HG02840 (cell line): Measurements from ENCODE around the gene CMIP.
A peak's percentile ranks its signal among the peaks of the same experiment; 100 is the strongest.

Source experiments
- ATAC-seq: cut with Tn5 transposase; IDR thresholded peaks from one replicate; pipeline ENCODE4 v1.9.1; 2021; ENCODE audit warnings: mild to moderate bottlenecking, moderate library complexity, moderate number of reproducible peaks; ENCODE audit not compliant: unreplicated experiment, low FRiP score

The CMIP gene

DNA sequence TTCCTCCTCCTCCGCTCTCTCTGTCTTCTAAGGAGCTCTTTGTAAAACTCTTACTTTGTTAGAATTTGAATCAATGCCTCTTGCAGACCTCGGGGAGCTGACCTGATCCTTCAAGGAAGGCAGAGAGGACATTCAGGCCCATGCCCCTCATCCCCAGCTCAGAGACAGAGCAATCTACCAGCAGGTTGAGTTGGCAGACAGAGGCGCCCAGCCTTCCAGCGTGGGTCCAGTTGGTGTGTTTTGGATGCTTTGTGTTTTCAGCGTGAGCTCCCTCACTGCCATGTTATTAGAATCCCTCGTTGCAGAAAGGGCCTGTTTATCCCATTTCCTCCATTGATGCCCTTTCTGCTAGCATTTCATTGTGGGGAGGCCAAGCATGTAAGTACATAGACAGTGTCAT lies 167.1 kb downstream of the CMIP start:
- no peak for ATAC-seq

DNA sequence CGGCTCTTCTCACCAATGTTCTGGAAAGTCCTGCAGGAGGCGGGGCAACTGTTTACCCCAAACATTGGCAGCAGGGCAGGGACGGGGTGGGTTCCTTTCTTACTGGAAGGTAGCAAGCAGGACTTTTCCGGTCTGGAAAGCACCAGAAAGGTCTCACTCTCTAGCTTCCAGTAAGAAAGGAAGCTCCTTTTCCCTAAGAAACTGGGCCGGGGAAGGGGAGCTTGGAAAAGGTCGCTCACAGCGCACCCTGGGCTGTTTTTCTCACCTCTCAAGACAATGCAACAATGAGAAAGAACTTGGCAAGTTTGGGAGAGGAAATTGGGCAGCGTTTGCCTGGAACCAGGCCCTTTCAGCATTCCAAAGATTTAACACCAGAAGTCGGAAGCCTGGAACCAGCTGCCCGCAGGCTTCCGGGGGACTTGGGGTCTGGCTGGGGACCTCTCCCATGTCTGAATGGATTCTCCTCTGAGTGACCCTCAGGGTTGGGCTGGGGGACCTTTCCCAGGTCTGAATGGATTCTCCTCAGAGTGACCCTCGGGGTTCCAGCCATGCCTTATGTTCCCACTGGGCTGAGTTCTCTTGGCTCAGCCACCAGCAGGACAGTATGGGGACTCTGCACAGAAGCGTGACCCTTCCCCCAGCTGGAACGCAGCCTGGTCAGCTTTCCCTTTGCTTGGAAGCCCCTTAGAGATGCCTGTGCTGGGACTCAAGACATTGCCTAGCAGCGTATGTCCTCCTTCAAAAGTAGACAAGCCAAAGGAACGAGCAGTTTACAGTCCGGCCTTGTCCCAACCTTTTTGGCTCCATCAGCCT lies 167.9 kb downstream of the CMIP start:
- no peak for ATAC-seq

DNA sequence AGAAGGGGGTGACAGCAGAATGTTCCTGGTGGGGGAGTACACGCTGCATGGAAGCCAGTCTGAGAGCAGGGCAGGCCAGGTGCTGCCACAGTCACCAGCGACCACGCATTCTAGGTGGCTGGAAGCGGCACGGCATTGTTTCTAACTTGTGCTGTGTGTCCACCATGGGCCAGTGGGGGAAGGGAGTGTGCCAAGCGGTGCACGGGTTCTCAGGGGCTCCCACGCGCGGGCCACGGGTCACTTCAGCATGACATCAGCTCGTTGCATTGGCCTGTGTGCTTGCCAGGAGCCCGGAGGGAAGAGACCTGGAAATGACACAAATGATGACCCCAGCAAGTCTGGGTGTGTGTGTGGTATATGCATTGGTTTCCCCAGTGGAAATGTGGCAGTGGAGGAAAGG lies 169.6 kb downstream of the CMIP start:
- no peak for ATAC-seq

DNA sequence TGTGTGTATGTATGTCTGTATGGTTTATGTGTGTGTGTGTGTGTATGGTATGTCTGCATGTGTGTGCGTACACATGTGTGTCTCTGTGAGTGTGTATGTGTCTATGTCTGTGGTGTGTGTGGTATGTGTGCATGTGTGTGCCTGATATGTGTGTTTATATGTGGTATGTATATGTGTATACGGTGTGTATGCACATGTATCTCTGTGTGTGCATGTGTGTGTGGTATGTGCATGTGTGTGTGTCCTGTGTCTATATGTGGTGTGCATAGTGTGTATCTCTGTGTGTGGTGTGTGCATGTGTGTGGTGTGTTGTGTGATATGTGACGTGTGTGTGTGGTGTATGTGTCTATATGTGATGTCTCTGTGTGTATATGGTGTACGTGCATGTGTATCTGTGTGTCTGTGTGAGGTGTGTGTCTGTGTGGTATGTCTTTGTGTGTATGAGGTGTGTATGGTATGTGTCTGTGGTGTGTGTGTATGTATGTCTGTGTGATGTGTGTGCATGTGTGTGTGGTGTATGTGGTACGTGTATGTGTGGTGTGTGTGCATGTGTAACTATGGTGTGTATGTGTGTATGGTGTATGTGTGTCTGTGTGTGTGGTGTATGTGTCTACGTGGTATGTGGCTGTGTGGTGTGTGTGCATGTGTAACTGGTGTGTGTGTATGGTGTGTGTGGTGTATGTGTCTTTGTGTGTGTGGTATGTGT lies 170.2 kb downstream of the CMIP start:
- ATAC-seq, result no peak

DNA sequence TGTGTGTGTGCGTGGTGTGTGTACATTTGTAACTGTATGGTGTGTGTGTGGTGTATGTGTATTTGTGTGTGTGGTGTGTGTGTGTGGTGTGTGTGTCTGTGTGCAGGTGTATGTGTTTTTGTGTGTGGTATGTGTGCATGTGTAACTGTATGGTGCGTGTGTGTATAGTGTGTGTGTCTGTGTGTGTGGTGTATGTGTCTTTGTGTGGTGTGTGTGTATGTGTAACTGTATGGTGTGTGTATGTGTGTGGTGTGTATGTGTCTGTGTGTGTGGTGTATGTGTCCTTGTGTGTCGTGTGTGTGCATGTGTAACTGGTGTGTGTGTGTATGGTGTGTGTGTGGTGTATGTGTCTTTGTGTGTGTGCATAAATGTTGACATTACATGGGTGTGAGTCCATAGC lies 170.8 kb downstream of the CMIP start:
- ATAC-seq, result no peak

DNA sequence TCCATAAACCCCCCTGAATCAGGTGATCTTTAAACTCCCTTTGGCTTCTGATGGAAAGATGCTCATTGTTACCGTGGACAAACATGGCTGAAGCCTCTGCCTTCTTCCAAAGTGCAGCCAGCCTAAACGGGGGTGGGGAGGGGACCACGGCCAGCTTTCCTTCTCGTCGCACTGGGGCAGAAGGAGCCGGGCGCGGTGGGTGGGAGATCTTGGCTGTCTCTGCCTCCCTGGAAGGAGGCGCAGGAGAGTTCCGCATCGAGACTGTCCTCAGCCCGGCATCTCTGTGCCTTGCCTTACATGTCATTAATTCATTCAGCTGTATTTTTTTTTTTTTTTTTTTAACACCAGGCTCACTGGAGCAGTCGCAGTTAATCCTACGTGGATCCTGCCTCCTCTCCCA lies 171.2 kb downstream of the CMIP start:
- no peak for ATAC-seq

DNA sequence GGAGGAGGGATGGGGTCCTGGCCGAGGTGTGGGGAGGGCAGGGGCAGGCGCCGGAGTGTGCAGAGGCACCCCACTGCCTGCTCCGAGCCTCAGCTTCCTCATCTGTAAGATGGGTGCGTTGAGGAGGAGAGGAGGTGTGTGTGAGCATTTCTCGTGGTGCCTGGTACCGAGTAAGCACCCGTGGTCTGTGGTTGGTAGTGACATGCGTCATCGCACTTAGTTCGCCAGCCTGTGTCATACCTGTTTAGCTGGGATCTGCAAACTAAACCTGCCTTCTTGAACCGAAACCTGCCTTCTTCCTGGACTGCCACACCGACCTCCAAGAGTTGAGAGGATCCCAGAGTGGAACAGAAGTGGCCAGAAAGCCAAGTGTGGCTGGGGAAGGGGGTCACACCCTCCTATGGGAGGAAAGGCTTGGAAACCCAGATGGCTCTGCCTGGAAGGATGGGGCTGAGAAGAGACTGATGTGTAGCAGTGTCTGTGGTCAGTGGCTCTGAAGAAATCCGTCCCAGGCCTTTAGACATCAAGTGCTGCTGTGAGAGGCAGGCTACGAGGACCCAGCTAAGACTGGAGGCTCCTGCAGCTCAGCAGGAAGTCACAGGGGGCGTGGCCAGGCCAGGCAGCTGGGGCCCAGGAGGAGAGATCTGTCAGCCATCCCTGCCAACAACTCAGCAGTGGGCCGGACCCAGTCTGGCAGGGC lies 171.9 kb downstream of the CMIP start:
- ATAC-seq, result peak; percentile 75

DNA sequence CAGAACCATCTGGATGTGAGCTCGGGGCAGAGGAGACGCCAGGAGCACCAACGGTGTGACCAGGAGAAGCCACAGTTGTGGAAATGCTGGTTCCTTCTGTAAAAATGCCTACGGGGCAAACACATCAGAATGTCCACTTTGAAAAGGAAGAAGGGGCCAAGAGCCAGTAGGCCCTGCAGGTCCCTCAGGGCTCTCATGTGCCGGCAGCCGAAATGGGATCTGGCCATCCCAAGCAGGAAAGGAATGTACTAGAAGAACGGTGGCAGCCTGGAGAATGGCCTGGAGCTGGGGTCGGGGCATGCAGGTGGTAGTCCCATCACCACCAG lies 172.4 kb downstream of the CMIP start:
- ATAC-seq, result no peak

DNA sequence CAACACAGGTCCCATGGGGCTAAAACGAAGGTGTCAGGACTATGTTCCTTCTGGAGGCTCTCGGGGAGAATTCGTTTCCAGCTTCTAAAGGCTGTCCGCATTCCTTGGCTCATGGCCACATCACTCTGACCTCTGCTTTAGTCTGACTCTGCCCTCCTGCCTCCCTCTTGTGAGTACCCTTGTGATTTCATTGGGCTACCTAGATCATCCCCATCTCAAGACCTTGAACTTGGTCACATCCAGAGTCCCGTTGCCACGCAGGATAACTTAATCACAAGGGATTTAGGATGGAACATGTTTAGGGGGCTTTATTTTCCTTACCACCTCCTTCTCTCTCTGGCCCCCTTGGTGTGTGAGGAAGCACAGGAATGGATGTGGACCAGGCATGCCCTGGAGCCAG lies 173.6 kb downstream of the CMIP start:
- no peak for ATAC-seq

DNA sequence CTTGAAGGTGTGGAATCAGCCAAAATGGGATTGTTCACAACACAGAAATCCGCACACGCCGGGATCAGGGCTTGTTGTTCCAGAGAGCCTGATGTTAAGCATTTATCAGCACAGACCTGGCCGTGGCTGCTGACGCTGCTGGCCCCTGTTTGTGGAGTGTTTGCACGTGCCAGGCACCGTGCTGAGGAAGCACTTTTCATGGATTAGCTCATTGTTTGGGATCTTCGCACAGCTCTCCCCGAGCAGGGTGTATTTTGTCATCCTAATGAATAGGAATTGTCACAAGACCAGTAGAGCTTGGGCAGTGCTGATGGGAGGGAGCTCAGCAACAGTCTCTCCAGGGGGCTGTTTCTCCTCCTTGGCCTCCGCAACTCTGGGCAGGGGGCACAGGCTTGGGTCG lies 174.1 kb downstream of the CMIP start:
- ATAC-seq, result no peak

DNA sequence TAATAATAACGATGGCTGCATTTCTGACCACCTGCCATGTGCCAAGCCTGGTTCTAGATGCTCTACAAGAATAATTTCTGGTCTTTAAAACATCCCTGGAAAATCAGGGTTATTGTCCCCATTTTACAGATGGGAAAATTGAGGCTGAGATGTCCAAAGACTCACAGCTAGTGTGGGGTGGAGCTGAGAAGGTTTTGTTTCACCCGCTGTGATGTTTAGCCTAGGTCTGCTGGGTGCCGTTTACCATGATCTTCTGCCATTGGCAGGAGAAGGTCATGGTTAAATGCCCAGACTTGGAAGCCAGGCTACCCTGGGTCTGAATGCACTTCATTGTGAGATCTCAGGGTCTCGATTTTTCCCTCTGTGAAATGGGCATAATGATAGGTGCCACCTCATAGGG lies 175.4 kb downstream of the CMIP start:
- ATAC-seq, result no peak

DNA sequence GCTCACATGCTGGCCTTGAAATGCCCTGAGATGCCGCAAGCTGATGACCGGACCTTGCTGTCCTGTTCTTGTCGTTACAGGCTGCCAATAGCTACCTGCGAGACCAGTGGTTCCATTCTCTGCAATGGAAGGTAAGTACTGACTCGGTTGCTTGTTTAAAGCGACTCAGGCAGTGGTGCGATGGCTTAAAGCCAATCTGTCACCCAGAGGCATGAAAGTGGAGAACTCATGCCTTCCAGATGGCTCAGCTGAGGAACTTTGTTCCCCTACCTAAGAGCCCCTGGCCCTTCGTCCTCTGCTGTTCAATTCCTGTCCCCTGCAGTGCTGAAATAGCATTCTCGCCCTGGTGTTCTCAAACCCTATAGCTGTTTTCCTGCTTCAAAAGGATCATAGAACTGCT lies 176.2 kb downstream of the CMIP start:
- ATAC-seq, result no peak

DNA sequence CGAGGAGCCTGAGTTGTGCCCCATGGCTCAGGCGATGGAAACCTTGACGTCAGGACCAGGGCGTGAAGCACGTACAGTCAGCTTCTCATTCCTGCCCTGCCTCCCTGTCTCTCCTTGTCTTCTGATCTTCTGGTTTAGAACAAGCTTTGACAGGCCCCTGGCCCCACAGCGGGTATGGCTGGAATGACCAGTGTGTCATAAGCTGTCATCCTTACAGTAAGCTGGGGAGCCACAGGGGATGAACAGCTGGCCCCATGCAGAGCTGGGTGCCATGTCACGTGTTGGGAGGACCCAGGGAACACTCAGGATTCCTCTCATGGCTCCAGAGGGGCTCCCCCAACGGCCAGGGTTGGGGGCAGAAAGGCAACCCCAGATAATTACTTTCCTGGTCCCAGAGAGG lies 176.9 kb downstream of the CMIP start:
- no peak for ATAC-seq

DNA sequence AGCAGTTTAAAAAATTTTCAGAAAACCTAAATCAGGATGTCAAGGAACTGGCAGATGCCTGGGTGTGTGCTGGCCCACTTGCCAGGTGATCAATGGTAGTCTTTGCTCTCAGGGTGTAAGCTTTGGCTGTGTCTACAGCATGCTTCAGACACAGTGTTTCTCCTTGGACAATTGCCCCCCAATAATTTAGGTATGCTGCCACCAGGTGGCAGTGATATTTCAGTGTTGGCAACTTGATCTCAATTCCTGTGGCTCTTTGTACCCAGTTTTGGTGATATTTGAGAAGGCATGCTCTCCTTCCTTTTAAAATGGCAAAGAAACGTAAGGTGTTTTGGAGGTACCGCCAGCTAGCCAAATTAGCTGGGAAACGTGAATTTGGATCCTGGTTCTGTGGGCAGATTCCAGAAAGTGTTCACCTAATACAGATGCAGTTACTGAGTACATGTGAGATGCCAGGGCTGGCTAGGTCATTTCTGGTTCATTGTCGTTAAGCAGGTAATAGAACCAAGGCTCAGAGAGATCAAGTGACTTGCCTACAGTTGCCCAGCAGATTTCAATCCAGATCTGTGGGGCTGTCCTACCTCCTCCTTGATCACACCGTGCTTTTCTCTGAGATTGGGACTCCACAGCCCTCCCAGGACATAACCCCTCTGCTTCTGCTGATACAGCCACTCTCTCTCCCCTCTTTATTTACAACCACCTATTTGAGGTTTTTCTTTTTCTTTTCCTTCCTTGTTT lies 178.9 kb downstream of the CMIP start:
- ATAC-seq, result no peak

DNA sequence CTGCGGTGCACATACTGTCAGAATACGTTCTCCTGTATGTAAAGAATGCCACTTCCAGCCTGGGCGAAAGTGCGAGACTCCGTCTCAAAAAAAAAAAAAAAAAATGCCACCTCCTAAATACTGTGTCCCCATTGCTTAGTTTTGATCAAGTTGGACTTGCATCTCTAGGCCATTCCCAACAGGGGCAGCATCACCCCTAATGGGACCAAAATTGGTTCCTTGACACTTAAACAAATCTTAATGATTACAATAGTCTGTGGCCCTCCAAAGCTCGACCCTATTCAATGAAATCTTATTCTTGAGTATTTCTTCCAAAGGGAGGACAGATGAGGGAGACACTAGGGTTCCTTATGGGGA lies 179.8 kb downstream of the CMIP start:
- ATAC-seq, result no peak

DNA sequence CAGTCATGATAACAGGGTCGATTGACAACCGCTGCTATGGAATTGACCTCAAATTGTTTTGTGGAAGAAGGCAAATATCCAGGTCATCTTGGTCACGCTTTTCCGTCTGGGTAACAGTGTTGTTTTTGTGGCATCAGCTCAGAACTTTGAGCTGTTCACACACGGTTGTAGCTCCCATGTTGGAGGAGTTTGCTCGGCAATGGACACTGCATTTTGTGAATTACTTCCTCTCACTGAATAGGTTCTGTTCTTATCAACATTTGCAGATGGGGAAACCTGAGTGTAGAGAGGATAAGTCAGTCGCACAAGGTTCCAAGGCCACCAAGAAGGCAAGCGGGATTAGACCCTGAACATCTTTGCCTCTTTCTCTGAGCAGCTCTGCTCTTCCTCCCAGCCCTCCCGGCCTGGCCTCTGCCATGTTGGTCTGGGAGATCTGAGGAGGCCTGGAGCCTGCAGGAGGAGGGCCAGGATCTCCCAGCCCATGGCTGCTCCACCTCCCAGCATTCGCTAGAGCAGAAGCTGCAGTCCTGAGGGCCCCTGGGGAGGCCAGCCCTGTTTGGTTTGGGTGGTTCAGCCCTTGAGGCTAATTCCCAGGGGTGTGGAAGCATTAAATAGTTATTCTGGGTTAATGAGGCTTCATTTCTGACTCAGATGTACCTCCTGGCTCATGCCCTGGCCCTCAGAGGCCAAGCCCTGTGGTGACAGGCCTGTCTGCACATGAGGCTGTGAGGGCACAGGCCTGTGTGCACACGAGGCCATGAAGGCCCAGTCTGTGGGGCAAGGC lies 180.3 kb downstream of the CMIP start:
- no peak for ATAC-seq

DNA sequence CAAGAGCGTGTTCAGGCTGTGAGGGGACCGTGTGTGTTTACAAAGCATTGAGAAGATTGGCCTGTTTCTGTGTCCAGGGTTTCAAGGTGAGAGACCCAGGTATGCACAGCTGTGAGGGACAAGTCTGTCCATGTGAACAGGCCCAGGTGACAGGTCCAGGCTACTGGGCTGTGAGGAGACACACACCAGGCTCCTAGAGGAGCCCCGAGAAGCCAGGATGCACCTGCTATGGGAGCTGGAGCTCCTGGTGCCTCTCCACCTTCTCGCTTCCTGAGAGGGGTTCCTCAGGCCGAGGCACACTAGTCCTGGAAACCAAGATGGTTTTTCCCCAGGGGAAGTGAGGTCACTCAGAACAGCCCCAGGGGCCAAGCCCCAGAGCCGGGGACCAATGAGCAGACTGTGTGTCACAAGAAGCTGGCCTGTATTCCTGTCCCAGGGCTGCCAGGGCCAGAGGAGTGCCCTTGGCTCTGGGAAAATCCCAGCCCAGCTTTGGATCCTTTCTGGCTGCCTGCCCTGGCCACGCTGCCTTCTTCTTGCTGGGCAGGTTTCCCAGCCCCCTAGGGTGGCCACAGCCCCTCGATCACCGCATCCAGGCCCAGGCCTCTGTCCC lies 181.0 kb downstream of the CMIP start:
- no peak for ATAC-seq

DNA sequence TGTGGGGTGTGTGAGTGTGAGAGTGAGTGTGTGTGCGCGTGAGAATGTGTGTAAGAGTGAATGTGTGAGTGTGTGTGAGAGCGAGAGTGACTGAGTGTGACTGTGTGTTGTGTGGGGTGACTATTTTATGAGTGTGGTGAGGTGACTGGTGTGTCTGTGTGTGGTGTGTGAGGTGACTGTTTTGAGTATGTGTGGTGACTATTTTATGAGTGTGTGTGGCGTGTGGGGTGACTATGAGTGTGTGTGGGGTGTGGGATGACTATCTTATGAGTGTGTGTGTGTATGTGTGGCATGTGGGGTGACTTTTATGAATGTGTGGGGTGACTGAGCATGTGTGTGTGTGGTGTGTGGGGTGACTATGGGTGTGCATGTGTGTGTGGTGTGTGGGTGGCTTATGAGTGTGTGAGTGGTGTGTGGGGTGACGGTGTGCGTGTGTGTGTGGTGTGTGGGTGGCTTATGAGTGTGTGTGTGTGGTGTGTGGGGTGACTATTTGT lies 181.6 kb downstream of the CMIP start:
- no peak for ATAC-seq

DNA sequence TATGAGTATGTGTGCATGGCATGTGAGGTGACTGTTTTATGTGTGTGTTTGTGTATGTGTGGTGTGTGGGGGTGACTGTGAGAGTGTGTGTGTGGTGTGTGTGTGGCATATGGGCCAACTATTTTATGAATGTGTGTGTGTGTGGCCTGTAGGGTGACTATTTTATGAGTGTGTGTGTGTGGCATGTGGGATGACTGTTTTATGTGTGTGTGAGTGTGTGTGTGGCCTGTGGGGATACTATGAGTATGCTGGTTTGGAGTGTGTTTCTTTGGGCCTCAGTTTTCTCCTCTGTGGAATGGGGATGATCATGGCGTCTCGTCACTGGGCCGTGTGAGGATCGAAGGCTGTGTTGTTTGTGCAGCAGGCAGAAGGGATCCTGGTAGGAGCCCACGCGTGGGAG lies 182.4 kb downstream of the CMIP start:
- ATAC-seq, result no peak

DNA sequence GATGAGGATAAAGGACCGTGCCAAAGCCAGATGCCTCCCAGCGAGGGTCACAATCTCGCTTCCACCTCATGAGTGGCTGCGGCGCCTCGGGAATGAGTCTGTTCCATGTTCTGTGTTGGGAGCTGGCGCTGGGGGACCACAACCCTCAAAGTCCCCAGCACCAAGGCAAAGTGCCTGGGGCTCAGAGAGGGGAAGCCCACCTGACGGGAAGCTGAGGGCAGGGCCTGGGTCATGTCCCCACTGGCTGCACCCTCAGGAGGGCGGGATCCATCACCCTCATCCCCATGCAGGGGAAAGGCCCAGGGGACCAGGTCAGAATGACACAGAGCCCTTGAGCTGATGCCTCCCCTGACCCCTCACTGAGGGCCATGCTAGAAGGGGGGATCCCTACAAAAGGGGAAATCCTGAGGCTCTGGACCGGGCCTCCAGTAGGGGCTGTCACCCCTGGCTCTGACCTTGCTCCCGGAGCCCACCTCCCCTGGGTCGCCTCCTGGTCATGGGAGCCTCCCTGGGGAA lies 183.2 kb downstream of the CMIP start:
- ATAC-seq, result no peak
